Esophagus muscularis mucosa (tissue), 4 donors: ENCODE data around the gene AP3S1. TPM values are rescaled to one million over a fixed set of nuclear protein-coding genes. Genes with fewer than 3 reads are reported as not detected.
"Not testable (repeated sequence)": the region's sequence is repeated elsewhere in the genome, so short reads cannot be mapped to it uniquely, and the experiment has no call there.

Source experiments
- DNase-seq: peaks from one replicate; pipeline ENCODE4 v3.0.0-alpha.2; 2017; ENCODE audit errors: extremely low spot score
- H3K27ac ChIP-seq, 4 donors: fragments of 200-600 bp; sonication (generic); replicated peaks in 1 of 4; 1 replicate in 3 of 4; 2 replicates in 1 of 4; pipeline ENCODE4 v1.5.1; 2016 to 2019; ENCODE audit warnings: mild to moderate bottlenecking in 1 of 4
- H3K27me3 ChIP-seq, 4 donors: fragments of 200-600 bp; sonication (generic); one replicate each; pipeline versions ENCODE4 v1.5.1 to v1.6.0; 2016 to 2019
- H3K36me3 ChIP-seq, 4 donors: fragments of 200-600 bp; sonication (generic); one replicate each; pipeline ENCODE4 v1.5.1; 2016 to 2019
- H3K4me1 ChIP-seq, 4 donors: fragments of 200-600 bp; sonication (generic); one replicate each; pipeline ENCODE4 v1.5.1; 2016 to 2019
- H3K4me3 ChIP-seq, 4 donors: fragments of 200-600 bp; sonication (generic); 1 replicate in 2 of 4; 2 replicates in 2 of 4; pipeline ENCODE4 v1.5.1; 2016 to 2019; ENCODE audit warnings: mild to moderate bottlenecking in 4 of 4, moderate library complexity in 1 of 4
- H3K9me3 ChIP-seq, 4 donors: fragments of 200-600 bp; sonication (generic); 1 replicate in 3 of 4; 2 replicates in 1 of 4; pipeline ENCODE4 v1.5.1; 2016 to 2019
- CTCF ChIP-seq, 3 experiments: fragments of 200-600 bp in 2 of 3; fragments of 450-650 bp in 1 of 3; sonication (generic) in 2 of 3; IDR thresholded peaks; one replicate each; pipeline ENCODE4 v1.5.1; 2017 to 2019; ENCODE audit warnings: antibody characterized with exemption in 3 of 3, mild to moderate bottlenecking in 2 of 3, moderate library complexity in 1 of 3
- EP300 ChIP-seq: sonication (generic); formaldehyde crosslinking; IDR thresholded peaks from one replicate; pipeline ENCODE4 v1.6.1; 2017; ENCODE audit warnings: antibody characterized with exemption
- POLR2A ChIP-seq: fragments of 450-650 bp; IDR thresholded peaks from one replicate; pipeline ENCODE4 v1.6.1; 2017; ENCODE audit warnings: antibody characterized with exemption, moderate library complexity, mild to moderate bottlenecking, low read depth
- POLR2AphosphoS5 ChIP-seq, 2 donors: sonication (generic); formaldehyde crosslinking; IDR thresholded peaks; one replicate each; pipeline ENCODE4 v1.6.1; 2017; ENCODE audit warnings: antibody characterized with exemption in 2 of 2
- WGBS: methylation state at CpG from one replicate; pipeline ENCODE4 v1.1.5; 2018; 5-methylcytosine and 5-hydroxymethylcytosine counted together
- intact Hi-C: fragments of 100-400 bp; cut with DNase I; formaldehyde crosslinking; loops from one replicate; pipeline ENCODE4 v1.15.1; 2023
- total RNA-seq, 4 donors: library from RNA; depleted of rRNA; stranded (reverse); fragments of >200 nt; gene quantifications; one replicate each; pipeline versions ENCODE4 v1.1.0 to v1.2.1, GENCODE V29; 2016

AP3S1 gene
- total RNA-seq, 4 donors from 2014 or later: 44.2 to 74.2 (median 58.9) TPM

GRCh38 chr5:115884704-115885103 is 43.0 kb downstream of the AP3S1 start:
- Histone ChIP-seq H3K4me3 (no peak overlapping the region), H3K4me1 (no peaks in the 10 kb centered on the region), H3K9me3 (no peaks in the 10 kb centered on the region), H3K36me3 (peaks cover 0 to 24% (median 11%) of the 10 kb centered on the region in 4 donors), H3K27me3 (no peaks in the 10 kb centered on the region), H3K27ac (no peak overlapping the region)
- intact Hi-C loops: no loop called here
- TF ChIP-seq POLR2AphosphoS5 (IDR thresholded peaks at IDR 0.05): no peak
- no peak for DNase-seq
- 100% methylated on average over 1 of the region's 1 CpG for WGBS

DNA sequence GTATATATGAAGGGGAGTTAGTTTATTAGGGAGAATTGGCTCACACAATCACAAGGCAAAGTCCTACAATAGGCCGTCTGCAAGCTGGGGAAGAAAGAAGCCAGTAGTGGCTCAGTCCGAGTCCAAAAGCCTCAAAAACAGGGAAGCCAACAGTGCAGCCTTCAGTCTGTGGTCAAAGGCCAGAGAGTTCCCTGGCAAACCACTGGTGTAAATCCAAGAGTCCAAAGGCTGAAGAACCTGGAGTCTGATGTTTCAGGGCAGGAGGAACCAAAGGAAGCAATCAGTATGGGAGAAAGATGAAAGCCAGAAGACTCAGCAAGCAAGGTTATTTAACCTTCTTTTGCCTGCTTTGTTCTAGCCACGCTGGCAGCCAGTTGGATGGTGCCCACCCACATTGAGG is 43.5 kb downstream of the AP3S1 start:
- DNase-seq, H3K27me3 ChIP-seq, H3K4me3 ChIP-seq, intact Hi-C loops, H3K9me3 ChIP-seq, H3K27ac ChIP-seq, H3K4me1 ChIP-seq: not testable (repeated sequence)
- peaks cover 0 to 24% (median 11%) of the 10 kb centered on the region in 4 donors for H3K36me3 ChIP-seq
- 73% methylated on average over 3 of the region's 3 CpGs for WGBS

- no peaks in the 10 kb centered on the region for H3K27me3 ChIP-seq
- WGBS: 71% methylated on average over 1 of the region's 1 CpG
- H3K36me3 ChIP-seq: peaks cover 0 to 21% (median 6%) of the 10 kb centered on the region in 4 donors
- no peaks in the 10 kb centered on the region for H3K9me3 ChIP-seq
- H3K27ac ChIP-seq: no peak overlapping the region
- no peak overlapping the region for H3K4me3 ChIP-seq
- DNase-seq: no peak
- TF ChIP-seq POLR2A (no peak), CTCF (IDR thresholded peaks at IDR 0.05) (peak in 1 of 3 experiments; percentile 10)
- no peaks in the 10 kb centered on the region for H3K4me1 ChIP-seq
- intact Hi-C loops: no loop called here
Observed at GRCh38 chr5:115888027-115888426, 46.3 kb downstream of the AP3S1 start.

- no peak for TF ChIP-seq CTCF (IDR thresholded peaks at IDR 0.05)
- Histone ChIP-seq H3K36me3 (peaks cover 0 to 6% (median 3%) of the 10 kb centered on the region in 4 donors), H3K4me3 (no peak overlapping the region), H3K9me3 (no peaks in the 10 kb centered on the region), H3K27me3 (no peaks in the 10 kb centered on the region), H3K4me1 (no peaks in the 10 kb centered on the region), H3K27ac (no peak overlapping the region)
- 92% methylated on average over 1 of the region's 1 CpG for WGBS
- DNase-seq: no peak
- intact Hi-C loops: no loop called here
Observed at GRCh38 chr5:115892021-115892420, 50.3 kb downstream of the AP3S1 start.

DNA sequence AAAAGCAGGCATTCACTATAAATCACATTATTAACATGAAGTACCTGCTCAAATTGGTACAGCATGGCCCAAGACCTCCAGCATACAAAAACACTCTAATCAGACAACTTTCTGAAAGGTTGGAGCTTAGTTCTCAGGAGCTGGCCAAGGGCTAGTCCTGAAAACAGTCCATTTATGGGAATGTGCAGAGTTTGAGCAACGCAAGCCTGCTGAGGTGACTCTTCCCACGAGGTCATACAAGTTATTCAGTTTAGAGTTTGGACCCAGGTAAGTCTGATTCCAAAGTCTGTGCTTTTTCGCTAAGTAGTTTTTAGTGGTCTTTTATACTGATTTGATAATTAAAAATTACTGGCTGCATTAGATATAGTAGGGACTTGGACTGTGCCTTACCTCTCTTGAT is 52.6 kb downstream of the AP3S1 start:
- H3K4me3 ChIP-seq: no peak overlapping the region
- intact Hi-C loops: no loop called here

More for the DNA sequence above, 52.6 kb downstream of the AP3S1 start:
- Histone ChIP-seq H3K9me3 (no peaks in the 10 kb centered on the region), H3K27me3 (no peaks in the 10 kb centered on the region), H3K4me1 (no peaks in the 10 kb centered on the region), H3K27ac (no peak overlapping the region), H3K36me3 (peaks cover 0 to 13% (median 7%) of the 10 kb centered on the region in 4 donors)
- DNase-seq: no peak
- 81% methylated on average over 3 of the region's 3 CpGs for WGBS
- TF ChIP-seq EP300 (no peak), POLR2A (no peak), CTCF (IDR thresholded peaks at IDR 0.05) (no peak), POLR2AphosphoS5 (IDR thresholded peaks at IDR 0.05) (no peak)
